GM19035 (cell line): ENCODE measurements around the gene STMND1.

ENCODE experiments used
- ATAC-seq: cut with Tn5 transposase; IDR thresholded peaks from one replicate; pipeline ENCODE4 v1.9.1; 2021; ENCODE audit not compliant: unreplicated experiment

Gene STMND1

DNA sequence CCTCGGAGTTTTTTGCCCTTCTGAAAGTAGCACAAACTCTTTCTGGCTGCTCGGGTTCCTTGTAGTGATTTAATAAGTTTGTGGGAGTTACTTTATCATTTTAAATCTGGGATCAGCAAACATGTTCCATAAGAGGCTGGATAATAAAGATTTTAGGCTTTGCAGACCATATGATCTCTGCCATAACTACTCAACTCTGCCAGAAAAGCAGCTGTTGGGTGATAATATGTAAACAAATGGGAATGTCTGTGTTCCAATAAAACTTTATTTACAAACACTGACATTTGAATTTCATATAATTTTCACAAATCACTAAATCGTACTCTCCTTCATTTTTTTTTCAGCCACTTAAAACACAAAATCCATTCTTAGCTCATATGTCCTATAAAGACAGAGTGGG is 3.9 kb upstream of the STMND1 start:
- no peak for ATAC-seq

DNA sequence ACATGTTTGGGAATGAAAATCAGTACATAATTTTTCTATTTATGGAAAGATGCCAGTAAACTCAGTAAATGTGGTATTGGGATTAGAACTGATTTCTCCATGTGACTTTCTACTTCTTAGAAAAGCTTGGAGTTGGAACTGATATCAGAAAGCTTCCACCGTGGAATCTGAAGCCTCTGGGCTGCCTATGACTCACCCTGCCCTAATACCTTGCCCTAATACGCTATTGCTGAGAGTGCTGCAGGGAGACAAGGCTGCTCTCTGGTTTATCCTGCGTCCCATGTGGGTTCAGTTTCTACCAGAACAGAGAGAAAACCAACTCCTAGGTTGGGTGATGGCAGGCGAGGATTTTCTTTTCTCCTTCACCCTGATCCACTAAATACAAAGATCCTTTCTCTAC is 3.3 kb upstream of the STMND1 start:
- no peak for ATAC-seq

DNA sequence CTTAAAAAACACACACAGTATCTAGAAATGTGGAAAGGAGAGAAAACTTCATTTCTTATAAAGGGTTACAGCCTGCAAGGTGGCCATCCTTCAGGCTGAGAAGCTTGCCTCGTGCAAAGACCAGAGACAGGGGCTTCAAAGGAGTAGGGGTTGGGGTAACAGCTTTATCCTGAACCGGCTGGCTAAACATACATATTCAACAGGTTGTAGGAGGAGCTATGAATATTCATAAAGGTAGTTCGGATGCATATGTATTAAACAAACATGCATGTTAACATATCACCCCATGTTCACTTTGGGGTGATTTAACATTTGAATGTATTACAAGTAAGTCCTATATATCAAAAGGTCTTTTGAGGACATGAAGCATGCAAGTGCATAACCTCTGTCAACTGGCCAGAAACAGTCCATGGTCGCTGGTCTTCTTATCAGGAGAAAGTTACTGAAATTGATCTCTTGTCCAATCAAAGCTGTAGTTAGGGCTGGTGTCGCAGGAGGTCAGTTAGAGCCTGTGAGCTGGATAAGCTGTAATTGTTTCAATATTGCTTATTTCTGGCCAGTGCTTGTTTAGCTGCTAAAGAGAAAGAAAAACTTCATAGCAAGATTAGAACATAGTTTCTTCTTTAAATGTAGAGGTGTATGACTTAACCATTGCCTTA is 2.3 kb upstream of the STMND1 start:
- ATAC-seq, result no peak

GRCh38 chr6:17100806-17101205 is 1.0 kb upstream of the STMND1 start:
- no peak for ATAC-seq

DNA sequence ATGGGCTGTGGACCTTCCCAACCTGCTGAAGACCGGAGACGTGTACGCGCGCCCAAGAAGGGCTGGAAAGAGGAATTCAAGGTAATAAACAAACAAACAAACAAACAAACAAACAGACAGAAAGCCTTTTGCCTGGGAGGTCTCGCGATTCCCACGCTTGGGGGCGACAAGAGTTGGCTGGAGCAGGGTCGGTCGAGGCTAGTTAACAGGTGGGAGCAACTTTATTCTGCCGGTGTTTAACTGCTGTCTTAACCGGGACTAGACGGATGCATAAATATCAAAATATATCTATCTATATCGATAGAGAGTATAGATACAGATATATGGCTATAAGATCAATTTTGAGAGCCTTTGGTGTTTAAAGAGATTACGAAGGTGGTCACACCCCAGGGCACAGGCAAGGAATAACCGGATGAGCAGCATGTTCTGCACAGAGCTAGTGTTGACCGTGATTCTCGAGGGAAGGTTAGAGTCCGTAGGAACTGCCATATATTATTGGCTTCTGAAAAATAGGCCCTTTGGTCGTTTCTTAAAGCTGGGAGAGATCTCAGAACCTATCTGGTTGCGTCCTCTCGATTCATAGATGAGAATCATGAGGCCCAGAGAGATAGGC is 514 bp downstream of the STMND1 start:
- no peak for ATAC-seq

DNA sequence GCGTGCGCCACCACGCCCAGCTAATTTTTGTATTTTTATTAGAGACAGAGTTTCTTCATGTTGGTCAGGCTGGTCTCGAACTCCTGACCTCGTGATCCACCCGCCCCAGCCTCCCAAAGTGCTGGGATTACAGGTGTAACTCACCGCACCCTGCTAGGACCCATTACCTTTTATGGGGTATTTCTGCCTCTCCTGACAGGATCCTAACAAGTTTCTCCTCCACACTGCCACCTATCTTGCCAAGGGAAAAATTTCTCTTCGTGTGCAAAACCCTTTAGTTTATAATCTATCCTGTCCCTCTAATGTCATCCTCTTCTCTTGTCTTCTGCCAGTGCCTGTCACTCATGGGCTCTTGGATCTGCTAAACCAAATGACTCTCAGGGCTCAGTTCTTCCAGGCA is 1.9 kb downstream of the STMND1 start:
- no peak for ATAC-seq

DNA sequence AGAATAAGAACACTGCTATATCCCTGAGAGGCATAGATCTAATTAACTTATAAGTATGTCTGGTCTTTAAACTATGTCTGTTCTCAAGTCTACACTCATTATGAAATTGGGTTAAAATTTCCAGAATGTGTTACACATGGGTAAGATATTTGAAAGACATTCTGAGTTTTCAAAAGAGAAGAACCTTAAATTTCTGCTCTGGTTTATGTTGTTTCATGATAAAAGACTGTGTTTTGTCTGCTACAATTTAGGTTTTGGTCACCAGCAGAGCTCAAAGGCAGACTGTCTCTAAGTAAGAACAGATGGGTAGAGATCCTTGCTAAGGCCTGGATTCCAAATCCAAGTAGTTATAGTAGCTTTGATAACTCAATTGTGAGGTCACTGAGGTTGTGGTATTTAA is 6.0 kb downstream of the STMND1 start:
- no peak for ATAC-seq

- no peak for ATAC-seq
Observed at GRCh38 chr6:17115251-17116116, 13.6 kb downstream of the STMND1 start.

DNA sequence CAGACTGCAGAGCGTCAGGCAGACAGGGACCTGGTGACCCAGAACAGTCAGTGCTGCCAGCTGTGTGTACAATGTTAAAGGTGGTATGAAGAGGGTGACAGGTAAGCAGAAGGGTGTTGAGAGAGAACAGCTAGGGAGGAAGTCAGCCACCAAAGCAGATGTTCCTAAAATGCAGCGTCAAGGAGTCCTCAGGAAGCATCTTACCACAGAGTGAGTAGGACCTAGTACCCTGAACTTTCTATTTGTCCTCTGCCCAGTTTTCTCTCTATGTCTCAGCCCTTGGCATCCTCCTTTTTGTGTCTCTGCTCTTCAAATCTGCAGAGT is 14.2 kb downstream of the STMND1 start:
- no peak for ATAC-seq

DNA sequence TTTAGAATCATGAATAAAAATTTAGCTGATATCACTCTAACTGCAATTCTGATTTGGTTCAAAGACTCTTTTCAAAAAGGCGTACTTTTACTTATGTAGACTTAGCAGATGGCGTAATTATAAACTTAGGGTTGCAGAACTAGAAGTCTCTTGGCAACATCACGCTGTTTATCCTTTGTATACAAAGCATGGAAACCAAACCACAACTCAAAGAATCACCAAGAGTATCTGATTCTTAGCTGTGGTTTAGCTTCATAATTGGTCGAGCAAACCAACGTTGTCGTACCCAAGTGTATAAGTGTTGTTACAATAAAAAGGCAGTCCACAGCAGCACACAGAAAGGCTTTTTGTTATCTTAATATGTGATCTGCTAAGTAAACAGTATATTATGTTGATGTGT is 18.2 kb downstream of the STMND1 start:
- no peak for ATAC-seq

DNA sequence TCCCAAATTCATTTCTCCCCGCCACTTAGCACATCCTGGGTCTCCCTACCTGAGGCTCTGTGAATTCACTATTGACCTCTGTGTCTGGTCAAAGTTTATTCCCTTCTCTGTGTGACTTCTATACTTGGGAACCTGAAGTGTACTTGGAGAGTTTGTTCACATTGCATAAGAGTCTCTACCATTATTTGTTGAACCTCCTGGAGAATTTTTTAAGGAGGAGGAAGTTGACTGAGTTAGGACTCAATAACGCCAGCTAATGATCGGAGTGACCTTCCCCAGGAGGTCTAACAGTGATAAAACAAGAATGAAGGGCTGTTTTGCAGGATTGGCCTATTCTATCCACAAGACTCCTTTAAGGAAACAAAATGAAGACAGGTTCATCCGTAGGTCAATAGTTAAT is 23.6 kb downstream of the STMND1 start:
- ATAC-seq, result no peak

DNA sequence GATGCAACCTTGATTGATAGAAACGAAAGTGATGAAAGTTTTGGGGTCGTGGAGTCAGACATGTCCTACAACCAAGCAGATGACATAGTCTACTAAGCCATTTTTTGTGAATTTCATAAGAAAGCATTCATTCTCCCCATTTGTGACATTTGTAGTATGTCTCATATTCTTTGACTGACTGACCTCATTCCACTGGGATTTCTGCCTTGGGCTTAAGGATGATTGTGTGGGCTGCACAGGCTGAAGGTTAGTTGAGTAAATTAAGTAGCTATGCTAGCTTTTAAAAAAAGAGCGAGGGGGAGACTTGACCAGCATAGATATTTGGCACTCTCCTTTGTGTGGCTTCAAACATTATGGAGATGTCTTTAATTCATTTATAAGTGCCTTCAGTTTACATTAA is 28.9 kb downstream of the STMND1 start:
- no peak for ATAC-seq

GRCh38 chr6:17132967-17133366 is 31.1 kb downstream of the STMND1 start:
- ATAC-seq, result no peak

- ATAC-seq, result no peak
Observed at GRCh38 chr6:17138033-17138432, 36.2 kb downstream of the STMND1 start.

DNA sequence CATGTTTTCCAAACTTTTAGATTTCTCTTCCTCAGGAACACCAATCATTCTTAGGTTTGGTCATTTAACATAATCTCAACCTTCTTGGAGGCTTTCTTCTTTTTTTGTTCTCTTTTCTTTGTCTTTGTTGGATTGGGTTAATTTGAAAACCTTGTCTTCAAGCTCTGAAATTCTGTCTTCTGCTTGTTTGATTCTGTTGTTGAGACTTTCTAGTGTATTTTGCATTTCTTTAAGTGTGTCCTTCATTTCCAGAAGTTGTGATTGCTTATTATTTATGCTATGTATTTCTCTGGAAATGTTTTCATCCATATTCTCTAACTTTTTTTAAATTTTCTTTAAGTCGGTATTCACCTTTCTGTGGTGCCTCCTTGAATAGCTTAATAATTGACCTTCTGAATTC is 42.2 kb downstream of the STMND1 start:
- ATAC-seq, result no peak

DNA sequence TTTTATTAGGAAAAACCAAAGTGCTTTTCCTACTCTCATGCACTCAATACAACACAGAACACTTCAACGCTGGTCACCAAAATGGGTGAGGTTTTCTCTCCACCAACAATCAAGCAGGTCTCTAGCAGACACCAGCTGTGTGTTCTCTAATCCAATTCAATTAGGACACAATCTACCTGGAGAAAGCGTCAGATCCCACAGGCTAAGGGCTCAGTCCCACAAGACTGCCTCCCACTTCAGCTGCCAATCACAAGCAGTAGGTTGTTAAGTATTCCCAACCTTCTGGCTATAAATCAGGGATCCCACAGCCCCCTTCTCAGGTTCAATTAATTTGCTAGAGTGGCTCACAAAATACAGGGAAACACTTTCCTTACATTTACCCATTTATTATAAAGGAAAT is 47.7 kb downstream of the STMND1 start:
- no peak for ATAC-seq

DNA sequence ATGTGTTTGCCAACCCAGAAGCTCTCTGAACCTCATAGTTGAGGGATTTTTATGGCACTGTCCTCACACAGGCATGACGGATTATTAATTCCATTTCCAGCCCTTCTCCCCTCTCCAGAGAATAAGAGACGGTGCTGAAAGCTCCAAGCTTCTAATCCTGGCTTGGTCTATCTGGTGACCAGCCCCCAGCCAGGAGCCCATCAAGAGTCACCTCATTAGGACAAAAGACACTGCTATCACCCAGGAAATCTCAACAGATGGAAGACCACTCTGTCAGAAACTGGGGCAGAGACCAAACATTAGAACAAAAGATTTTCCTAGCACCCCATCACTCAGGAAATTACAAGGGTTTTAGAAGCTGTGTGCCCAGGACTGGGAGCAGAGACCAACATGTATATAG is 48.2 kb downstream of the STMND1 start:
- ATAC-seq, result no peak

DNA sequence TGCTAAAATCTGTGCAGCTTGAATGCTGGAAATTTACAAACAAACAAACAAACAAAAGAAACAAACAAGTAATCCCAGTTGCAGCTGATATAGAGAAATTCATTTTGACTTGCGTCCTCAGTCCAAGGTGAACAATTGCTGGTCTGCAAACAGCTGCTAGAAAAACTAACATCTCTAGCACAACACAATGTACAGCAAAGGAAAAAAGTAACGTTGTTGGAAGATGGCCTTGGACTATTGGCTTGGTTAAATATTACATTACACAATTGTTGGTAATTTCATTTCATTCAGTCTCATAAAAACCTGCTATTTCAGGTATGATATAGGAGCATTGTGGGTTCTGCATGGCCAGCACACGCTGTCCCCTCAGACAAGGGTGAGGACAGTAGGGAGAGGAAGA is 50.0 kb downstream of the STMND1 start:
- ATAC-seq, result no peak

GRCh38 chr6:17152703-17153102 is 50.9 kb downstream of the STMND1 start:
- ATAC-seq, result no peak

GRCh38 chr6:17156112-17156921 is 54.5 kb downstream of the STMND1 start:
- no peak for ATAC-seq

- ATAC-seq, result no peak
Observed at GRCh38 chr6:17156966-17157365, 55.1 kb downstream of the STMND1 start.

DNA sequence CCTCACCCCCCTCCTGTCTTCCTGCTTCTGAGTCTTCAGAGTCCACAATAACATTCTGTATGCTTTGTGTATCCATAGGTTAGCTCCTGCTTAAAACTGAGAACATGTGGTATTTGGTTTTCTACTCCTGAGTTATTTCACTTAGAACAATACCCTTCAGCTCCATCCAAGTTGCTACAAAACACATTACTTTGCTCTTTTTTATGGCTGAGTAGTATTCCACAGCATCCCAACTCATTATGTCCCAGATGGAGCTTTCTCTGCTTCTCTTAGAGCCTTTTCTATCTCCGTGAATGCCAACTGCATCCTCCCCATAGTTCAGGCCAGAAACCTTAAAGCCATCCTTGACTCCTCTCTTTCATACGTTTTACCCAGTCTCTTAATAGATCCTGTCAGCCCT is 55.8 kb downstream of the STMND1 start:
- ATAC-seq, result no peak
